Activated naive CD8-positive, alpha-beta T cell (primary cell): ENCODE data around the gene RUNX2.

Source experiments
- H3K27ac Mint-ChIP-seq: one replicate; pipeline ENCODE4 v1.8.0; 2021; ENCODE audit warnings: mixed read lengths
- H3K27me3 Mint-ChIP-seq: one replicate; pipeline ENCODE4 v1.8.0; 2021; ENCODE audit warnings: mixed read lengths
- H3K36me3 Mint-ChIP-seq: one replicate; pipeline ENCODE4 v1.8.0; 2021; ENCODE audit warnings: mixed read lengths
- H3K4me1 Mint-ChIP-seq: one replicate; pipeline ENCODE4 v1.8.0; 2021; ENCODE audit warnings: low read depth, mixed read lengths
- H3K4me3 Mint-ChIP-seq: one replicate; pipeline ENCODE4 v1.8.0; 2021; ENCODE audit warnings: mild to moderate bottlenecking, mixed read lengths
- H3K9me3 Mint-ChIP-seq: one replicate; pipeline ENCODE4 v1.8.0; 2021; ENCODE audit warnings: low read depth, mixed read lengths

RUNX2 gene

GRCh38 chr6:45445364-45445748 lies 117.2 kb downstream of the RUNX2 start:
- Mint-ChIP-seq H3K27me3 (no peaks in the 10 kb centered on the region), H3K9me3 (no peaks in the 10 kb centered on the region), H3K4me3 (peak overlapping the region; percentile 47), H3K36me3 (peaks cover 41% of the 10 kb centered on the region), H3K27ac (peak overlapping the region; percentile 88), H3K4me1 (peaks cover 81% of the 10 kb centered on the region)

DNA sequence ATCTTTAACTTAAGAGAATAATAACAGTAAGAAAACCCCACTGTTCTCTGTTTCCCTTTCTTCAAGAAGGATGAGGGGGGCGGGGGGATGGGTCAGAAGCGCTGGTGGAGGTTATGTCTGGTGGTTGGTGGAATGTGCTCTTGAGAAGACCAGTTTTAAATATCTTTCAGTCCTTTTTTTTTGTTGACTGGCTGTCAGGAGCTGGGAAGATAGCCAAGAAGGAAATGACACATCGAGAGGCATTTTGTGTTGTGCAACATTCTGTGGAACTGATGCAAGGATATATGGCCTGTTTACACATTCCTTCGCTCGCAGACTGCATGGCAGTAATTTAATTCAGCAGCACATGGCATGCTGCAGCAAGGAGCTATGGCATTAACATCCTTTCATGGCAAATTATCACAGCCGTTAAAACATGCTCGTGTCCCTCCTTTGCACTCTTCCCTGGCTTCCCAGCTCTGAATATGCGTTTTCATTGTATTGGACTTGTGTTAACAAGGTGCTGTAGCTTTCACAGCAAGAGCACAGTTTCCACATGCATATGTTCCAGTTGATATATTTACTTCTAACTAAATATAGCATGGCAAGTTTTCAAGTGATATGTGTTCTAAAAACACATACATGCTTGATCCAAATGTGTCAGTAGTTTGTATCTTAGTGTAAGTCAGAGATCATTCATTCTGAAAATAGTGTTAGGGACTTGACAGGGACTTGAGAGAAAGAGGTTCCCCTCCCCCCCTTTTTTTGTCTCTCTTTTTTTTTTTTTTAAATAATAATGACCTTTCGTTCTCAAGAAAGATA lies 117.8 kb downstream of the RUNX2 start:
- H3K36me3 Mint-ChIP-seq: peaks cover 41% of the 10 kb centered on the region
- peak overlapping the region; percentile 47 for H3K4me3 Mint-ChIP-seq
- peak overlapping the region; percentile 88 for H3K27ac Mint-ChIP-seq
- peaks cover 86% of the 10 kb centered on the region for H3K4me1 Mint-ChIP-seq
- no peaks in the 10 kb centered on the region for H3K27me3 Mint-ChIP-seq
- H3K9me3 Mint-ChIP-seq: no peaks in the 10 kb centered on the region

DNA sequence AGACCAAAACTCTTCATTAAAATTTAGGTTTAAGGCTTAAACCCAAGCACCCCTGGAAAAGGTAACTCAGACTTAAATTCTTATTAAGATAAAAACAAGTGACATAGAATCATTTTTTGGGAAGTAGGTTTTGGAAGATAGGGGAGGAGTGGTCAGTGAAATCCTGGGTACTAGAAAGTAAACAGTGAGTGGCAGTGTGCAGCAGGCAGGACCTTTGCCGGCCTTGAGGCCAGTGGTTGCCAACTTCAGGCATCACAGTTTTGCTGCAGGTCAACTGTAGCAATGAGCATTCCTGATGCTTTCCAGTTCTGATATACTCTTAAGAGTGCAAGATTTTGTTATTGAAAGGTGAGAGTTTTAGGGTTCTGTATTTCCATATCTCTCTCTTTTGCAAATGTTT lies 118.9 kb downstream of the RUNX2 start:
- Mint-ChIP-seq H3K36me3 (peaks cover 42% of the 10 kb centered on the region), H3K4me3 (no peak overlapping the region), H3K27me3 (no peaks in the 10 kb centered on the region), H3K9me3 (no peaks in the 10 kb centered on the region), H3K27ac (no peak overlapping the region), H3K4me1 (peaks cover 86% of the 10 kb centered on the region)

DNA sequence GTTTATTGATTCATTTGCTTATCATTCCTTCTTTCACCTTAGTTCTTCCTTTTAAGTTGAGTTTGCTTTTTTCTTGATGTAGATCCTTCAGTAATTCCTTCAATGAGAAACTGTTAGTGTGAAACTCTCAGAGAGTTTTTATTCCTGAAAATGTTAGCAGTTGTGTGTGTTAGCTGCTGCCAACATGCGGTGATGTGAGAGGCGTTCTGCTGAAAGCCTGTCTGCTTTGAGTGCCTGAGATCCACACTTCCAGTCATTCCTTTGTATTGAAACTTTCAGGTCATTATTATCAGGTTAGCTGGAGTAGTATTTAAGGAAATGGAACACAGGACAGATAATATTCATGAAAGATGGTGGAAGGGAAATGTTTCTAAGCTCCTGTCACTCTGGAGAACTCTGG lies 119.6 kb downstream of the RUNX2 start:
- H3K9me3 Mint-ChIP-seq: no peaks in the 10 kb centered on the region

DNA sequence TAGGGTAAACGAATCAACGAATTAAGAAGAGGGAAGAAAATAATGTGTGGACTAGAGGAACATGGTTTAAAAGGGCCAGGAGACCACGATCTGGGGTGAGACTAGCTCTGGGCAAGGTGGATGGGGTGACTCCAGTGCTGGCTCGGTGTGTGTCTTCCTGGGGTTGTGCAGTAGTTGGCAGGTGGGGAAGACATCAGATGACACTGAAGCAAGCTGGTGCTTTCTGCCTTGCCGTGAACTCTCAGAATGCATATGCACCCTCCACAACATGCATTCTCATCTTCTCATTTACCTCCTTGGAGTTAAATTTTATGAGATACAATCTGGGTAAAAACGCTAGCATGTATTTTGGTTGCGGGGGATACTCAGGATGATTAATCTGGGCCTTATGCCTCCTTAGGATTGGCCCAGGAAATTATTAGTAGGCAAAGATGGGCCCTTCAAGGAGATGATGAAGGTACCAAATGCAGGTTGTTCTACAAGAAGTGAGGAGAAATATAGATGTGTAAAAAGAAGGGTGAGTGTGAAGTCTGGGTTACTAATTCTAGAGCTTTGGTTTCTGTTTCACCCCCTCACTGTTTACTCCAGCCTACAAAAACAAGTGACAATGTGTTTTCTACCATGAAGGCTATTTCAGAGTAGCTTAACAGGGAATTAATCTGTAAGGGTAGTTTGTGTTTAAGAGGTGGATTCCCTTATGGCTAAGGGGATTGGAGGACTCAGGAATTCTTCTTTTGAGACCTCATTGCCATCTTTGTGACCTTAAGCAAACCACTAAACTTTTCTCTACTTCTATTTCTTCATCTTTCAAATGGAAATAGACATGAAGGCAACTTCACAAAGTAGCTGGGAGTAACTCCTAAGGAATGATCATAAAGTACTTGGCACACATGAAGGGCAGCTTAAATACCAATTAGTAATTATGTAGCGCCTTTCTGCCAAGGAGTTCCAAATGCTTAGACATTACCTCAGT lies 120.6 kb downstream of the RUNX2 start:
- H3K9me3 Mint-ChIP-seq: no peaks in the 10 kb centered on the region
- peaks cover 86% of the 10 kb centered on the region for H3K4me1 Mint-ChIP-seq
- H3K27me3 Mint-ChIP-seq: no peaks in the 10 kb centered on the region
- H3K4me3 Mint-ChIP-seq: peak overlapping the region; percentile 28
- H3K36me3 Mint-ChIP-seq: peaks cover 35% of the 10 kb centered on the region
- H3K27ac Mint-ChIP-seq: peak overlapping the region; percentile 41

More for the DNA sequence above, 119.6 kb downstream of the RUNX2 start:
- Mint-ChIP-seq H3K27me3 (no peaks in the 10 kb centered on the region), H3K36me3 (peaks cover 38% of the 10 kb centered on the region), H3K4me3 (no peak overlapping the region), H3K27ac (peak overlapping the region; percentile 41), H3K4me1 (peaks cover 84% of the 10 kb centered on the region)

- no peaks in the 10 kb centered on the region for H3K27me3 Mint-ChIP-seq
- H3K4me3 Mint-ChIP-seq: peak overlapping the region; percentile 6
- peak overlapping the region; percentile 66 for H3K27ac Mint-ChIP-seq
- H3K36me3 Mint-ChIP-seq: peaks cover 37% of the 10 kb centered on the region
- H3K4me1 Mint-ChIP-seq: peaks cover 81% of the 10 kb centered on the region
- no peaks in the 10 kb centered on the region for H3K9me3 Mint-ChIP-seq
Measured at GRCh38 chr6:45450132-45450531, 122.0 kb downstream of the RUNX2 start.

DNA sequence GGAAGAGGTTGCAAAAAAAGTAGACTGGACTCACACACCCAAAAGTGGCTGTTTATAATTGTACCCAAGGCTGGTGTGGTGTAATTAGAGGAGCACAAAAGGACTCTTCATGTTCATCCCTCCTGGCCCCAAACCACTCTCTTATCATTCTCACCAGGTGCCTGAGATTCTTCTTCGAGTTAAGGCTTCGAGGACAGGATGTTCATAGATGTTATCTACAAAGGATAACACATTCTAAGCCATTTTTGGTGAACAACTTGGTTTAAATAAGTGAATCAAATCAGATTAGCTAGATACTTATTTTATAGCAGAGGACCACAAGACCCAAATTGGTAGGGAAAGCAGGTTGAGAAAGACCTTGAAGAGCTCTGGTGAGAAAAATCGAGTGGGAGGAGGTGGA lies 122.7 kb downstream of the RUNX2 start:
- peak overlapping the region; percentile 8 for H3K4me3 Mint-ChIP-seq
- no peaks in the 10 kb centered on the region for H3K9me3 Mint-ChIP-seq
- H3K4me1 Mint-ChIP-seq: peaks cover 74% of the 10 kb centered on the region
- H3K27ac Mint-ChIP-seq: peak overlapping the region; percentile 66
- H3K27me3 Mint-ChIP-seq: no peaks in the 10 kb centered on the region
- peaks cover 36% of the 10 kb centered on the region for H3K36me3 Mint-ChIP-seq

DNA sequence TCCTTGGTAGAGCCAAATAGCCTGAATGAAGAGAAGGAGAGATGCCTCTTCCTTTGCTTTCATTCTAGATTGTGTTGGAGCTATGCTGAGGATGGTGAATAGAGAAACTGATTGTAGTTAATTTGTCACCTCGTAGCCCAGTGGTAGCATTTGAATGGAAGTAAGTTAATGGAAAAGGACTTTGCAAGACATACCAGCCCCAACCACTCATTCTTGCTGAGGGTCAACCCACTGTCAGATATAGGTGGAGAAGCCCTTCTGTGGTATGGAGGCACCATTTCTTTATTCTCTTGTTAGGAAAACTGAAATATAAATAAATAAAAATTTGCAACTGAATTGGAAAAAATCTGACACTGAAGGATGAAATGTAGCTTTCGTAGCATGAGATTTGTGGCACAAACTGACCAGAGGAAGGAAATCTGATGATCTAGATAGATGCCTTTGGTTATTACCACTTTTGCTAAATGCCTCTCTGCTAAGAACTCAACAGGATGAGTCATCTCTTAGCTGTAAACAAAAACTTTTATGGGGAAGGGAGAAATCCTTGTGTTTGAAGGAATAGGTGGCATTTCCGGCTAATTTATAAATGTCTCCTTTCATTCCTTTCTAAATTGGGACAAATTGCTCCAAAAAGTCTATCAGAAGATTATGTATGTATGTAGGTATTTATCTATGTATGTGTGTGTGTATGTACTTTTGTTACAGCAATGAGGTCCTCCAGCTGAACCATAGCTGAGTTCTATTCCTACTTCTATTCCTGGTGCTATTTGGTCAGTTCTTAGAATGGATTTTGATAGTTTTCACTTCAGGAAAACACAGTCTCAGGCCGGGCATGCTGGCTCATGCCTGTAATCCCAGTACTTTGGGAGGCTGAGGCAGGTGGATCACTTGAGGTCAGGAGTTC lies 126.1 kb downstream of the RUNX2 start:
- no peak overlapping the region for H3K4me3 Mint-ChIP-seq
- H3K36me3 Mint-ChIP-seq: peaks cover 28% of the 10 kb centered on the region
- no peaks in the 10 kb centered on the region for H3K27me3 Mint-ChIP-seq
- H3K27ac Mint-ChIP-seq: peak overlapping the region; percentile 22
- peaks cover 56% of the 10 kb centered on the region for H3K4me1 Mint-ChIP-seq
- H3K9me3 Mint-ChIP-seq: no peaks in the 10 kb centered on the region

DNA sequence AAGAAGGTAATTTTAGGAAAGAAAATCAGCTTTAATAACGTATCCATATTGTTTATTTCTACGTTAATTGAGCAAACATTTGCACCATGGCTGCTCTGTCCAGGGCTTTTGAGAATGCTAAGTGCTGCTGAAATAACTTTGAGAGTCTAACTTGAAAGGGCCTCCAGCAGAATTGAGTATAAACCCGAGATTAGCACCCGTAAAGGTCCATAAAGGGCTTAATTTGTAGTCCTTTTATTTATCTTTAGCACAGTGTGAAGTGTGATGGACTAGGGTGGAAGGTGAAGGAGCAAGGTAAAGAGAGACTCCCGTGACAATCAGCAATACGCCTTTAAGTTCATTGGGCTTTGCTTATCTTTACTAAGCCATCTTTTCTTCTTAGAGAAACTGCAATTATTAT lies 127.3 kb downstream of the RUNX2 start:
- no peaks in the 10 kb centered on the region for H3K27me3 Mint-ChIP-seq
- no peak overlapping the region for H3K4me3 Mint-ChIP-seq
- no peaks in the 10 kb centered on the region for H3K9me3 Mint-ChIP-seq
- H3K36me3 Mint-ChIP-seq: peaks cover 26% of the 10 kb centered on the region
- no peak overlapping the region for H3K27ac Mint-ChIP-seq
- peaks cover 45% of the 10 kb centered on the region for H3K4me1 Mint-ChIP-seq

DNA sequence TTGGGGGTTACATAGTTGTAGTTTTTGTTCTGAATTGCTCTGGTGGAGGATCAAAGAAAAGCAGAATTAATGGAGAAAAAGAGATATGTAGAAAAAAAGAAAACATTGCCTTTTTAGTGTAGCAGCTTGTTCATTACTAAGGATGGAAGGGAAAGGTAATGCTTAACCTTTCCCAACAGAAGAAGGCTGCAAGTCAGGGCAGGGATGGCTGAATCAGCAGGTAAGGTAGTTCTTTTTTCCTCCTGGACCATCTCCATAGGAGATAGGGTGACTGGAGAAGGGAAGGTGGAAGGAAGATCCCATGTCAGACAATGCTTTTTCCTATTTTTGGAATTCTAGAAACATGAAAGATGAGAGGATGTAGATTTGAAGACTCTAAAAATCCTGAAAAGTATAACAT lies 129.0 kb downstream of the RUNX2 start:
- H3K4me3 Mint-ChIP-seq: peak overlapping the region; percentile 21
- H3K27ac Mint-ChIP-seq: no peak overlapping the region
- peaks cover 16% of the 10 kb centered on the region for H3K36me3 Mint-ChIP-seq
- no peaks in the 10 kb centered on the region for H3K9me3 Mint-ChIP-seq
- H3K27me3 Mint-ChIP-seq: no peaks in the 10 kb centered on the region
- H3K4me1 Mint-ChIP-seq: peaks cover 27% of the 10 kb centered on the region

- Mint-ChIP-seq H3K27me3 (no peaks in the 10 kb centered on the region), H3K27ac (no peak overlapping the region), H3K4me3 (no peak overlapping the region), H3K36me3 (peaks cover 17% of the 10 kb centered on the region), H3K4me1 (peaks cover 16% of the 10 kb centered on the region), H3K9me3 (no peaks in the 10 kb centered on the region)
Measured at GRCh38 chr6:45458672-45459071, 130.5 kb downstream of the RUNX2 start.

DNA sequence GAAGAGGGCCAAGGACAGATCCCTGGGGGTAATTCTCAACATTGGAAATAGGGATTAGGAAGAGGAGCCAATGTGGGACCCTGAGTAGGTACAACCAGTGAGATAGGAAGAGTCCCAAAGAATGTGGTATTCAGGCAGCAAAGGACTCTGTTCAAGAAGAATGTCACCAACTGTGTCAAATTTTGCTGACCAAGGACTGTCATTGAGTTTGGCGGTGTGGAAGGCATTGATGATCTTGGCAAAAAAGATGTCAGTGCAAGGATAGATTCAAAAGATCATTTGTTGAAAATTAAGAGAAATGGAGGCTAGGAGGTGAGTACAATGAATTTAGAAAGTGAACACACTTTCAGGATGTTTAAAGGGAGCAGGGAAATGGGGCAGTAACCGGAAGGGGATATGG lies 132.0 kb downstream of the RUNX2 start:
- Mint-ChIP-seq H3K9me3 (no peaks in the 10 kb centered on the region), H3K27ac (no peak overlapping the region), H3K27me3 (no peaks in the 10 kb centered on the region), H3K4me1 (peaks cover 11% of the 10 kb centered on the region), H3K4me3 (no peak overlapping the region), H3K36me3 (peaks cover 15% of the 10 kb centered on the region)

DNA sequence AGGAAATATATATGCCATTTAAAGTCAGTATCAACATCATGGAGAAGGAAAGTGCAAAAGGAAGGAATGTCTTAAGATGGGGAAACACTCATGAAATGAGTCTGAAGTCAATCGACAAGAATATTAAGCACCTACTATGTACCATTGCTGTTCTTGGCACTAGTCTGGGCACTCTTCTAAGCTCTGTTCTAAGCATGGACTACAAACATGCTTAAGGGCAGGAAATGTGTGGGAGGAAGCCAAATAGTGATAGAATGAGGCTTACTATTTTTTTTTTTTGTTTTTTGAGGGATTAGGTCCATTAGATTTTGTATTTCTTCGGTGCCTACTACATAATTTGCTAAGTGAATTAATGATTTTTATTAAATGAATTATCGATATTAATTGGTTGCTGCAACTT lies 133.4 kb downstream of the RUNX2 start:
- Mint-ChIP-seq H3K27ac (no peak overlapping the region), H3K9me3 (no peaks in the 10 kb centered on the region), H3K36me3 (peaks cover 14% of the 10 kb centered on the region), H3K27me3 (no peaks in the 10 kb centered on the region), H3K4me1 (peaks cover 10% of the 10 kb centered on the region), H3K4me3 (no peak overlapping the region)
